ENCODE data around the gene TF.

The TF gene

DNA sequence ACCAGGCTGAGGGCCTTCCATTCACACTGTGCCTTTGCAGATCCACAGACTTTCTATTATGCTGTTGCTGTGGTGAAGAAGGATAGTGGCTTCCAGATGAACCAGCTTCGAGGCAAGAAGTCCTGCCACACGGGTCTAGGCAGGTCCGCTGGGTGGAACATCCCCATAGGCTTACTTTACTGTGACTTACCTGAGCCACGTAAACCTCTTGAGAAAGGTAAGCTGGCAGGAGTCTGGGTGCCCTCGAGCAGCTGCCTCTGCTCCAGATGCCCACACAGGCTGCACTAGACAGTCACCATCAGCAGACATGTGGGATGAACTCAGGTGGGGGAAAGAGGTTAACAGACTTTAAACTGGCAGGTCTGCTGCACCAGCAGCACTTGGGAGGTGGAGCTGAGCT lies 8.3 kb downstream of the TF start:
- TF ChIP-seq ZNF707 (tag by site-specific recombination; IDR thresholded peaks at IDR 0.05) (no peak), ZNF184 (tag by site-specific recombination; IDR thresholded peaks at IDR 0.05) (no peak), ZNF585B (tag by site-specific recombination; IDR thresholded peaks at IDR 0.05) (no peak), ZNF341 (tag by site-specific recombination; IDR thresholded peaks at IDR 0.05; ENCODE audit: low read depth) (no peak), IKZF3 (tag by site-specific recombination; IDR thresholded peaks at IDR 0.05) (no peak), ZNF600 (tag by site-specific recombination; IDR thresholded peaks at IDR 0.05) (no peak), ZBTB20 (tag by site-specific recombination; IDR thresholded peaks at IDR 0.05) (no peak), ZNF670 (tag by site-specific recombination; IDR thresholded peaks at IDR 0.05; ENCODE audit: low read depth) (no peak), BCL11B (tag by site-specific recombination; IDR thresholded peaks at IDR 0.05; ENCODE audit: low read depth) (no peak), GLI2 (tag by site-specific recombination; IDR thresholded peaks at IDR 0.05; ENCODE audit: borderline replicate concordance, low read depth) (no peak), ZNF19 (tag by site-specific recombination; IDR thresholded peaks at IDR 0.05; ENCODE audit: low read depth) (no peak), ZNF416 (tag by site-specific recombination; IDR thresholded peaks at IDR 0.05) (no peak), ZNF510 (tag by site-specific recombination; IDR thresholded peaks at IDR 0.05; ENCODE audit: insufficient replicate concordance) (no peak), ZNF112 (tag by site-specific recombination; IDR thresholded peaks at IDR 0.05) (no peak), ZBTB1 (tag by site-specific recombination; IDR thresholded peaks at IDR 0.05) (no peak)
- TF ChIP-seq, protein P1, sequence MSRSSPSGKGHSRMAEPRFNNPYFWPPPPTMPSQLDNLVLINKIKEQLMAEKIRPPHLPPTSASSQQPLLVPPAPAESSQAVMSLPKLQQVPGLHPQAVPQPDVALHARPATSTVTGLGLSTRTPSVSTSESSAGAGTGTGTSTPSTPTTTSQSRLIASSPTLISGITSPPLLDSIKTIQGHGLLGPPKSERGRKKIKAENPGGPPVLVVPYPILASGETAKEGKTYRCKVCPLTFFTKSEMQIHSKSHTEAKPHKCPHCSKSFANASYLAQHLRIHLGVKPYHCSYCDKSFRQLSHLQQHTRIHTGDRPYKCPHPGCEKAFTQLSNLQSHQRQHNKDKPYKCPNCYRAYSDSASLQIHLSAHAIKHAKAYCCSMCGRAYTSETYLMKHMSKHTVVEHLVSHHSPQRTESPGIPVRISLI (tag by site-specific recombination; IDR thresholded peaks at IDR 0.05): no peak
- TF ChIP-seq, protein P2, sequence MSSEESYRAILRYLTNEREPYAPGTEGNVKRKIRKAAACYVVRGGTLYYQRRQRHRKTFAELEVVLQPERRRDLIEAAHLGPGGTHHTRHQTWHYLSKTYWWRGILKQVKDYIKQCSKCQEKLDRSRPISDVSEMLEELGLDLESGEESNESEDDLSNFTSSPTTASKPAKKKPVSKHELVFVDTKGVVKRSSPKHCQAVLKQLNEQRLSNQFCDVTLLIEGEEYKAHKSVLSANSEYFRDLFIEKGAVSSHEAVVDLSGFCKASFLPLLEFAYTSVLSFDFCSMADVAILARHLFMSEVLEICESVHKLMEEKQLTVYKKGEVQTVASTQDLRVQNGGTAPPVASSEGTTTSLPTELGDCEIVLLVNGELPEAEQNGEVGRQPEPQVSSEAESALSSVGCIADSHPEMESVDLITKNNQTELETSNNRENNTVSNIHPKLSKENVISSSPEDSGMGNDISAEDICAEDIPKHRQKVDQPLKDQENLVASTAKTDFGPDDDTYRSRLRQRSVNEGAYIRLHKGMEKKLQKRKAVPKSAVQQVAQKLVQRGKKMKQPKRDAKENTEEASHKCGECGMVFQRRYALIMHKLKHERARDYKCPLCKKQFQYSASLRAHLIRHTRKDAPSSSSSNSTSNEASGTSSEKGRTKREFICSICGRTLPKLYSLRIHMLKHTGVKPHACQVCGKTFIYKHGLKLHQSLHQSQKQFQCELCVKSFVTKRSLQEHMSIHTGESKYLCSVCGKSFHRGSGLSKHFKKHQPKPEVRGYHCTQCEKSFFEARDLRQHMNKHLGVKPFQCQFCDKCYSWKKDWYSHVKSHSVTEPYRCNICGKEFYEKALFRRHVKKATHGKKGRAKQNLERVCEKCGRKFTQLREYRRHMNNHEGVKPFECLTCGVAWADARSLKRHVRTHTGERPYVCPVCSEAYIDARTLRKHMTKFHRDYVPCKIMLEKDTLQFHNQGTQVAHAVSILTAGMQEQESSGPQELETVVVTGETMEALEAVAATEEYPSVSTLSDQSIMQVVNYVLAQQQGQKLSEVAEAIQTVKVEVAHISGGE (tag by site-specific recombination; conservative IDR thresholded peaks at IDR 0.05; ENCODE audit: low read depth): no peak
- TF ChIP-seq, protein P3, sequence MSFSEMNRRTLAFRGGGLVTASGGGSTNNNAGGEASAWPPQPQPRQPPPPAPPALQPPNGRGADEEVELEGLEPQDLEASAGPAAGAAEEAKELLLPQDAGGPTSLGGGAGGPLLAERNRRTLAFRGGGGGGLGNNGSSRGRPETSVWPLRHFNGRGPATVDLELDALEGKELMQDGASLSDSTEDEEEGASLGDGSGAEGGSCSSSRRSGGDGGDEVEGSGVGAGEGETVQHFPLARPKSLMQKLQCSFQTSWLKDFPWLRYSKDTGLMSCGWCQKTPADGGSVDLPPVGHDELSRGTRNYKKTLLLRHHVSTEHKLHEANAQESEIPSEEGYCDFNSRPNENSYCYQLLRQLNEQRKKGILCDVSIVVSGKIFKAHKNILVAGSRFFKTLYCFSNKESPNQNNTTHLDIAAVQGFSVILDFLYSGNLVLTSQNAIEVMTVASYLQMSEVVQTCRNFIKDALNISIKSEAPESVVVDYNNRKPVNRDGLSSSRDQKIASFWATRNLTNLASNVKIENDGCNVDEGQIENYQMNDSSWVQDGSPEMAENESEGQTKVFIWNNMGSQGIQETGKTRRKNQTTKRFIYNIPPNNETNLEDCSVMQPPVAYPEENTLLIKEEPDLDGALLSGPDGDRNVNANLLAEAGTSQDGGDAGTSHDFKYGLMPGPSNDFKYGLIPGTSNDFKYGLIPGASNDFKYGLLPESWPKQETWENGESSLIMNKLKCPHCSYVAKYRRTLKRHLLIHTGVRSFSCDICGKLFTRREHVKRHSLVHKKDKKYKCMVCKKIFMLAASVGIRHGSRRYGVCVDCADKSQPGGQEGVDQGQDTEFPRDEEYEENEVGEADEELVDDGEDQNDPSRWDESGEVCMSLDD (tag by site-specific recombination; IDR thresholded peaks at IDR 0.05): no peak
- Histone ChIP-seq H3K9me3 (ENCODE audit: control insufficient read depth, insufficient read depth, low read depth, low read length) (no peaks in the 10 kb centered on the region), H3K4me1 (ENCODE audit: control insufficient read depth, insufficient read depth, low read length) (no peaks in the 10 kb centered on the region), H3K4me3 (ENCODE audit: low read depth, low read length) (no peak overlapping the region), H3K27ac (ENCODE audit: extremely low read depth, low read depth, low read length) (no peak overlapping the region), H3K36me3 (ENCODE audit: control insufficient read depth in 2 of 2, insufficient read depth in 1 of 2, low read length in 2 of 2) (no peaks in the 10 kb centered on the region)
- POLR2A ChIA-PET: no interaction called here
- CTCF ChIA-PET: no interaction called here

DNA sequence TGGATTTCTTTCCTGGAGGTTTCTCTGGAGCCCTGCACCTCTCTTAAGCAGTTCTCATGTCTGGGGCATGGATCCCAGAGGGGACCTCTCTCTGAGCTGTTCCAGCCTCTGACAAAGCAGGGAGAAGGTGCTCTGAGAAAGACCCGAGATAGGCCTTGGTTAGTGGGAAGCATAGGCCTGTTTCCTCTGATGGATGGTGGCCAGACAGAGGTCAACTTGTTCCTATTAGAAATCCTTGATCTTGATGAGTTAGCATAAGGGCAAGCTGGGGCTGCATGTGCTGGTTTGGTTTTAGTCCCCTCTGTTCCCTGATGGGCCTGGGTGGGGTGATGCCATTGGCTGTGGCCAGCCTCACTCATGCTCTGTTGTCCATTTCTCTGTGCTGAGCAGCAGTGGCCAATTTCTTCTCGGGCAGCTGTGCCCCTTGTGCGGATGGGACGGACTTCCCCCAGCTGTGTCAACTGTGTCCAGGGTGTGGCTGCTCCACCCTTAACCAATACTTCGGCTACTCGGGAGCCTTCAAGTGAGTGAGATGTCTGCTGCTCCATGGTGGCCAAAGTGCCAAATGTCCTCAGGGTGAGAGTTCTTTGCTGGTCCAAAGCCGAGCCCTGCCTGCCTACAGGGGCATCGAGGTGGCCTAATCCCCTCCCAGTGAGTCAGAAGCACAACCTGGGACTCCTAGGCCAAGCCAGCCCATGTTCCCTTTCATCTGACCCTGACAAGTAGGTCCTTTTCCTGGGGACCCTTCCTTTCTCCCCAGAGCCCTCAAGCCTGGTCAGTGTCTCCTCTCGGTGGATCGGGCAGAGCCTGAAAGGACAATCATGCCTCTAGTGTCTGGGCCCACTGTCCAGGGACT lies 9.0 kb downstream of the TF start:
- POLR2A ChIA-PET: no interaction called here
- H3K4me3 ChIP-seq (ENCODE audit: low read depth, low read length): no peak overlapping the region
- H3K4me1 ChIP-seq (ENCODE audit: control insufficient read depth, insufficient read depth, low read length): no peaks in the 10 kb centered on the region
- H3K27ac ChIP-seq (ENCODE audit: extremely low read depth, low read depth, low read length): no peak overlapping the region
- CTCF ChIA-PET: no interaction called here
- no peaks in the 10 kb centered on the region for H3K36me3 ChIP-seq (ENCODE audit: control insufficient read depth in 2 of 2, insufficient read depth in 1 of 2, low read length in 2 of 2)
- H3K9me3 ChIP-seq (ENCODE audit: control insufficient read depth, insufficient read depth, low read depth, low read length): no peaks in the 10 kb centered on the region
- TF ChIP-seq ZNF610 (tag by site-specific recombination; IDR thresholded peaks at IDR 0.05; ENCODE audit: borderline replicate concordance) (no peak), ZSCAN23 (tag by site-specific recombination; IDR thresholded peaks at IDR 0.05) (no peak), PRDM1 (tag by site-specific recombination; IDR thresholded peaks at IDR 0.05) (no peak), ZNF623 (tag by site-specific recombination; IDR thresholded peaks at IDR 0.05) (no peak), SP2 (tag by site-specific recombination; IDR thresholded peaks at IDR 0.05) (no peak)
- TF ChIP-seq, protein P4, sequence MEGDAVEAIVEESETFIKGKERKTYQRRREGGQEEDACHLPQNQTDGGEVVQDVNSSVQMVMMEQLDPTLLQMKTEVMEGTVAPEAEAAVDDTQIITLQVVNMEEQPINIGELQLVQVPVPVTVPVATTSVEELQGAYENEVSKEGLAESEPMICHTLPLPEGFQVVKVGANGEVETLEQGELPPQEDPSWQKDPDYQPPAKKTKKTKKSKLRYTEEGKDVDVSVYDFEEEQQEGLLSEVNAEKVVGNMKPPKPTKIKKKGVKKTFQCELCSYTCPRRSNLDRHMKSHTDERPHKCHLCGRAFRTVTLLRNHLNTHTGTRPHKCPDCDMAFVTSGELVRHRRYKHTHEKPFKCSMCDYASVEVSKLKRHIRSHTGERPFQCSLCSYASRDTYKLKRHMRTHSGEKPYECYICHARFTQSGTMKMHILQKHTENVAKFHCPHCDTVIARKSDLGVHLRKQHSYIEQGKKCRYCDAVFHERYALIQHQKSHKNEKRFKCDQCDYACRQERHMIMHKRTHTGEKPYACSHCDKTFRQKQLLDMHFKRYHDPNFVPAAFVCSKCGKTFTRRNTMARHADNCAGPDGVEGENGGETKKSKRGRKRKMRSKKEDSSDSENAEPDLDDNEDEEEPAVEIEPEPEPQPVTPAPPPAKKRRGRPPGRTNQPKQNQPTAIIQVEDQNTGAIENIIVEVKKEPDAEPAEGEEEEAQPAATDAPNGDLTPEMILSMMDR (tag by site-specific recombination; IDR thresholded peaks at IDR 0.05): no peak

All from HEK293 (cell line).